Measurements from ENCODE around the gene EIF3M. TPM values are rescaled to one million over a fixed set of nuclear protein-coding genes. Genes with fewer than 3 reads are reported as not detected.

EIF3M gene
- total and polyA plus RNA-seq, 2 experiments from 2014 or later: 667 to 714 TPM

- TF ChIP-seq ZNF462 (CRISPR knock-in tag; IDR thresholded peaks at IDR 0.05) (no peak), ETS1 (IDR thresholded peaks at IDR 0.05) (no peak), JUNB (IDR thresholded peaks at IDR 0.05; ENCODE audit: unreplicated experiment) (no peak), ZNF114 (CRISPR knock-in tag; IDR thresholded peaks at IDR 0.05) (no peak), EZH2phosphoT487 (IDR thresholded peaks at IDR 0.05; ENCODE audit: unreplicated experiment) (no peak), POLR2AphosphoS5 (IDR thresholded peaks at IDR 0.05; ENCODE audit: low read depth) (no peak), STAT1 (IDR thresholded peaks at IDR 0.05; ENCODE audit: unreplicated experiment) (no peak), ZNF331 (CRISPR knock-in tag; IDR thresholded peaks at IDR 0.05; ENCODE audit: low read depth) (no peak)
These were observed 2.7 kb upstream of the EIF3M start (continued) for GRCh38 chr11:32580967-32581366.

GRCh38 chr11:32581556-32581955 is 2.1 kb upstream of the EIF3M start:
- Histone ChIP-seq H3K4me1 (ENCODE audit: insufficient read depth) (peaks cover 13% of the 10 kb centered on the region), H3K27me3 (ENCODE audit: insufficient read depth) (no peaks in the 10 kb centered on the region), H3K27ac (ENCODE audit: low read depth) (no peak overlapping the region), H3K79me2 (replicated peaks; ENCODE audit: insufficient read depth) (peaks cover 28% of the 10 kb centered on the region), H4K20me1 (replicated peaks; ENCODE audit: insufficient read depth) (peaks cover 15% of the 10 kb centered on the region), H3K9me2 (ENCODE audit: insufficient read depth) (no peaks in the 10 kb centered on the region), H3K4me2 (no peak overlapping the region), H2AFZ (no peak overlapping the region), H3F3A (replicated peaks; ENCODE audit: low read depth) (no peaks in the 10 kb centered on the region), H3K4me3 (no peak overlapping the region), H3K36me3 (ENCODE audit: insufficient read depth) (no peaks in the 10 kb centered on the region)
- Mint-ChIP-seq H3K4me3 (no peak overlapping the region), H3K27me3 (ENCODE audit: insufficient read depth, low read depth, poor library complexity) (peaks cover 21% of the 10 kb centered on the region), H3K4me1 (peaks cover 32% of the 10 kb centered on the region), H3K27ac (no peak overlapping the region; the same call in 1 of the 2 replicates), H3K36me3 (ENCODE audit: low read depth) (peaks cover 4% of the 10 kb centered on the region; the same call in 2 of the 3 replicates), H3K9me3 (no peaks in the 10 kb centered on the region)
- DNase-seq (ENCODE audit: low spot score) (peak; percentile 4), ATAC-seq (no peak)
- TF ChIP-seq EZH2 (IDR thresholded peaks at IDR 0.05; ENCODE audit: low read depth, unreplicated experiment) (no peak), EZH2phosphoT487 (IDR thresholded peaks at IDR 0.05; ENCODE audit: unreplicated experiment) (no peak), REST (IDR thresholded peaks at IDR 0.05; ENCODE audit: unreplicated experiment) (no peak), ZNF331 (CRISPR knock-in tag; IDR thresholded peaks at IDR 0.05; ENCODE audit: low read depth) (no peak), JUNB (IDR thresholded peaks at IDR 0.05; ENCODE audit: unreplicated experiment) (no peak), NANOG (IDR thresholded peaks at IDR 0.05; ENCODE audit: borderline replicate concordance) (no peak), ETS1 (IDR thresholded peaks at IDR 0.05) (no peak)
